ENCODE results near the gene SMYD3.

SMYD3 gene

GRCh38 chr1:245962453-245962852 lies 544.6 kb downstream of the SMYD3 start:
- no peak overlapping the region for H3K27ac ChIP-seq (ENCODE audit: low read depth, low read length)
- no peak overlapping the region for H3K4me3 ChIP-seq (ENCODE audit: low read depth in 1 of 5, low read length in 5 of 5)

GRCh38 chr1:245961137-245961540 lies 545.9 kb downstream of the SMYD3 start:
- Histone ChIP-seq H3K27ac (ENCODE audit: low read depth, low read length) (no peak overlapping the region), H3K9ac (ENCODE audit: low read length in 5 of 5) (no peak overlapping the region), H3K36me3 (ENCODE audit: control insufficient read depth in 5 of 5, insufficient read depth in 5 of 5, low read length in 5 of 5) (no peaks in the 10 kb centered on the region), H3K4me1 (ENCODE audit: control insufficient read depth in 5 of 5, insufficient read depth in 5 of 5, low read length in 5 of 5) (peaks cover 0 to 5% (median 0%) of the 10 kb centered on the region in 5 donors), H3K4me3 (ENCODE audit: low read depth in 1 of 5, low read length in 5 of 5) (no peak overlapping the region), H3K9me3 (ENCODE audit: control insufficient read depth in 5 of 5, low read length in 5 of 5) (no peaks in the 10 kb centered on the region), H3K27me3 (ENCODE audit: control insufficient read depth in 5 of 5, insufficient read depth in 4 of 5, low read length in 5 of 5) (no peaks in the 10 kb centered on the region)

More at GRCh38 chr1:245962453-245962852, 544.6 kb downstream of the SMYD3 start:
- Histone ChIP-seq H3K36me3 (ENCODE audit: control insufficient read depth in 5 of 5, insufficient read depth in 5 of 5, low read length in 5 of 5) (no peaks in the 10 kb centered on the region), H3K4me1 (ENCODE audit: control insufficient read depth in 5 of 5, insufficient read depth in 5 of 5, low read length in 5 of 5) (no peaks in the 10 kb centered on the region), H3K9ac (ENCODE audit: low read length in 5 of 5) (no peak overlapping the region), H3K27me3 (ENCODE audit: control insufficient read depth in 5 of 5, insufficient read depth in 4 of 5, low read length in 5 of 5) (no peaks in the 10 kb centered on the region), H3K9me3 (ENCODE audit: control insufficient read depth in 5 of 5, low read length in 5 of 5) (no peaks in the 10 kb centered on the region)

GRCh38 chr1:245960171-245960570 lies 546.9 kb downstream of the SMYD3 start:
- H3K9me3 ChIP-seq (ENCODE audit: control insufficient read depth in 5 of 5, low read length in 5 of 5): no peaks in the 10 kb centered on the region
- no peak overlapping the region for H3K4me3 ChIP-seq (ENCODE audit: low read depth in 1 of 5, low read length in 5 of 5)
- H3K36me3 ChIP-seq (ENCODE audit: control insufficient read depth in 5 of 5, insufficient read depth in 5 of 5, low read length in 5 of 5): no peaks in the 10 kb centered on the region
- H3K27ac ChIP-seq (ENCODE audit: low read depth, low read length): no peak overlapping the region
- H3K9ac ChIP-seq (ENCODE audit: low read length in 5 of 5): no peak overlapping the region
- no peaks in the 10 kb centered on the region for H3K27me3 ChIP-seq (ENCODE audit: control insufficient read depth in 5 of 5, insufficient read depth in 4 of 5, low read length in 5 of 5)
- H3K4me1 ChIP-seq (ENCODE audit: control insufficient read depth in 5 of 5, insufficient read depth in 5 of 5, low read length in 5 of 5): peaks cover 0 to 6% (median 0%) of the 10 kb centered on the region in 5 donors

- Histone ChIP-seq H3K36me3 (ENCODE audit: control insufficient read depth in 5 of 5, insufficient read depth in 5 of 5, low read length in 5 of 5) (no peaks in the 10 kb centered on the region), H3K27me3 (ENCODE audit: control insufficient read depth in 5 of 5, insufficient read depth in 4 of 5, low read length in 5 of 5) (no peaks in the 10 kb centered on the region), H3K4me1 (ENCODE audit: control insufficient read depth in 5 of 5, insufficient read depth in 5 of 5, low read length in 5 of 5) (peaks cover 0 to 13% (median 8%) of the 10 kb centered on the region in 5 donors), H3K9me3 (ENCODE audit: control insufficient read depth in 5 of 5, low read length in 5 of 5) (no peaks in the 10 kb centered on the region), H3K9ac (ENCODE audit: low read length in 5 of 5) (no peak overlapping the region), H3K27ac (ENCODE audit: low read depth, low read length) (no peak overlapping the region), H3K4me3 (ENCODE audit: low read depth in 1 of 5, low read length in 5 of 5) (no peak overlapping the region)
These were observed 549.1 kb downstream of the SMYD3 start for GRCh38 chr1:245958016-245958415.

GRCh38 chr1:245957427-245957826 lies 549.7 kb downstream of the SMYD3 start:
- no peaks in the 10 kb centered on the region for H3K9me3 ChIP-seq (ENCODE audit: control insufficient read depth in 5 of 5, low read length in 5 of 5)
- no peak overlapping the region for H3K27ac ChIP-seq (ENCODE audit: low read depth, low read length)
- no peak overlapping the region for H3K4me3 ChIP-seq (ENCODE audit: low read depth in 1 of 5, low read length in 5 of 5)
- H3K4me1 ChIP-seq (ENCODE audit: control insufficient read depth in 5 of 5, insufficient read depth in 5 of 5, low read length in 5 of 5): peaks cover 0 to 13% (median 8%) of the 10 kb centered on the region in 5 donors
- H3K36me3 ChIP-seq (ENCODE audit: control insufficient read depth in 5 of 5, insufficient read depth in 5 of 5, low read length in 5 of 5): no peaks in the 10 kb centered on the region
- H3K9ac ChIP-seq (ENCODE audit: low read length in 5 of 5): no peak overlapping the region
- no peaks in the 10 kb centered on the region for H3K27me3 ChIP-seq (ENCODE audit: control insufficient read depth in 5 of 5, insufficient read depth in 4 of 5, low read length in 5 of 5)

GRCh38 chr1:245956225-245956624 lies 550.9 kb downstream of the SMYD3 start:
- H3K27me3 ChIP-seq (ENCODE audit: control insufficient read depth in 5 of 5, insufficient read depth in 4 of 5, low read length in 5 of 5): no peaks in the 10 kb centered on the region
- no peak overlapping the region for H3K9ac ChIP-seq (ENCODE audit: low read length in 5 of 5)
- H3K4me3 ChIP-seq (ENCODE audit: low read depth in 1 of 5, low read length in 5 of 5): no peak overlapping the region
- H3K4me1 ChIP-seq (ENCODE audit: control insufficient read depth in 5 of 5, insufficient read depth in 5 of 5, low read length in 5 of 5): peaks cover 0 to 13% (median 8%) of the 10 kb centered on the region in 5 donors
- H3K9me3 ChIP-seq (ENCODE audit: control insufficient read depth in 5 of 5, low read length in 5 of 5): no peaks in the 10 kb centered on the region
- no peak overlapping the region for H3K27ac ChIP-seq (ENCODE audit: low read depth, low read length)
- no peaks in the 10 kb centered on the region for H3K36me3 ChIP-seq (ENCODE audit: control insufficient read depth in 5 of 5, insufficient read depth in 5 of 5, low read length in 5 of 5)

GRCh38 chr1:245953876-245954660 lies 553.0 kb downstream of the SMYD3 start:
- peak overlapping the region; percentile 62 for H3K27ac ChIP-seq (ENCODE audit: low read depth, low read length)
- peaks cover 0 to 13% (median 8%) of the 10 kb centered on the region in 5 donors for H3K4me1 ChIP-seq (ENCODE audit: control insufficient read depth in 5 of 5, insufficient read depth in 5 of 5, low read length in 5 of 5)
- no peaks in the 10 kb centered on the region for H3K27me3 ChIP-seq (ENCODE audit: control insufficient read depth in 5 of 5, insufficient read depth in 4 of 5, low read length in 5 of 5)
- H3K4me3 ChIP-seq (ENCODE audit: low read depth in 1 of 5, low read length in 5 of 5): peak overlapping the region; percentile 21 to 57 (median 49)
- no peaks in the 10 kb centered on the region for H3K9me3 ChIP-seq (ENCODE audit: control insufficient read depth in 5 of 5, low read length in 5 of 5)
- H3K9ac ChIP-seq (ENCODE audit: low read length in 5 of 5): peak overlapping the region in 4 of 5 donors; percentile 2 to 74 (median 48)
- no peaks in the 10 kb centered on the region for H3K36me3 ChIP-seq (ENCODE audit: control insufficient read depth in 5 of 5, insufficient read depth in 5 of 5, low read length in 5 of 5)

- Histone ChIP-seq H3K36me3 (ENCODE audit: control insufficient read depth in 5 of 5, insufficient read depth in 5 of 5, low read length in 5 of 5) (no peaks in the 10 kb centered on the region), H3K27me3 (ENCODE audit: control insufficient read depth in 5 of 5, insufficient read depth in 4 of 5, low read length in 5 of 5) (no peaks in the 10 kb centered on the region), H3K27ac (ENCODE audit: low read depth, low read length) (no peak overlapping the region), H3K9ac (ENCODE audit: low read length in 5 of 5) (no peak overlapping the region), H3K4me3 (ENCODE audit: low read depth in 1 of 5, low read length in 5 of 5) (no peak overlapping the region), H3K4me1 (ENCODE audit: control insufficient read depth in 5 of 5, insufficient read depth in 5 of 5, low read length in 5 of 5) (peaks cover 0 to 13% (median 8%) of the 10 kb centered on the region in 5 donors), H3K9me3 (ENCODE audit: control insufficient read depth in 5 of 5, low read length in 5 of 5) (no peaks in the 10 kb centered on the region)
These were observed 554.6 kb downstream of the SMYD3 start for GRCh38 chr1:245952383-245953026.

GRCh38 chr1:245948786-245949185 lies 558.3 kb downstream of the SMYD3 start:
- H3K27me3 ChIP-seq (ENCODE audit: control insufficient read depth in 5 of 5, insufficient read depth in 4 of 5, low read length in 5 of 5): no peaks in the 10 kb centered on the region
- H3K9me3 ChIP-seq (ENCODE audit: control insufficient read depth in 5 of 5, low read length in 5 of 5): peaks cover 0 to 6% (median 0%) of the 10 kb centered on the region in 5 donors
- no peaks in the 10 kb centered on the region for H3K36me3 ChIP-seq (ENCODE audit: control insufficient read depth in 5 of 5, insufficient read depth in 5 of 5, low read length in 5 of 5)
- H3K4me1 ChIP-seq (ENCODE audit: control insufficient read depth in 5 of 5, insufficient read depth in 5 of 5, low read length in 5 of 5): peaks cover 0 to 5% (median 0%) of the 10 kb centered on the region in 5 donors
- no peak overlapping the region for H3K4me3 ChIP-seq (ENCODE audit: low read depth in 1 of 5, low read length in 5 of 5)
- no peak overlapping the region for H3K27ac ChIP-seq (ENCODE audit: low read depth, low read length)
- no peak overlapping the region for H3K9ac ChIP-seq (ENCODE audit: low read length in 5 of 5)

GRCh38 chr1:245946905-245947304 lies 560.2 kb downstream of the SMYD3 start:
- H3K27ac ChIP-seq (ENCODE audit: low read depth, low read length): no peak overlapping the region

More at GRCh38 chr1:245946905-245947304, 560.2 kb downstream of the SMYD3 start:
- no peaks in the 10 kb centered on the region for H3K27me3 ChIP-seq (ENCODE audit: control insufficient read depth in 5 of 5, insufficient read depth in 4 of 5, low read length in 5 of 5)
- H3K9ac ChIP-seq (ENCODE audit: low read length in 5 of 5): no peak overlapping the region
- no peaks in the 10 kb centered on the region for H3K36me3 ChIP-seq (ENCODE audit: control insufficient read depth in 5 of 5, insufficient read depth in 5 of 5, low read length in 5 of 5)
- peak overlapping the region in 2 of 5 donors; percentile 17 to 34 for H3K4me3 ChIP-seq (ENCODE audit: low read depth in 1 of 5, low read length in 5 of 5)
- no peaks in the 10 kb centered on the region for H3K4me1 ChIP-seq (ENCODE audit: control insufficient read depth in 5 of 5, insufficient read depth in 5 of 5, low read length in 5 of 5)
- H3K9me3 ChIP-seq (ENCODE audit: control insufficient read depth in 5 of 5, low read length in 5 of 5): peaks cover 0 to 6% (median 0%) of the 10 kb centered on the region in 5 donors
